Left ventricle myocardium inferior (tissue), 1 donor: ENCODE data around the gene STING1. TPM values are rescaled to one million over a fixed set of nuclear protein-coding genes. Genes with fewer than 3 reads are reported as not detected.

Source experiments
- DNase-seq: peaks from one replicate; pipeline ENCODE4 v3.0.0-alpha.2; 2020
- H3K27ac ChIP-seq: fragments of 200-600 bp; replicated peaks from 2 replicates; pipeline ENCODE4 v1.8.0; 2021
- H3K27me3 ChIP-seq: fragments of 200-600 bp; 2 replicates; pipeline ENCODE4 v1.8.0; 2021; ENCODE audit warnings: low read depth
- H3K36me3 ChIP-seq: fragments of 200-600 bp; 2 replicates; pipeline ENCODE4 v1.8.0; 2021
- H3K4me1 ChIP-seq: fragments of 200-600 bp; 2 replicates; pipeline ENCODE4 v1.8.0; 2021
- H3K4me3 ChIP-seq: fragments of 200-600 bp; 2 replicates; pipeline ENCODE4 v1.8.0; 2021; ENCODE audit warnings: mild to moderate bottlenecking, moderate library complexity
- H3K9me3 ChIP-seq: fragments of 200-600 bp; replicated peaks from 2 replicates; pipeline ENCODE4 v1.8.0; 2021
- intact Hi-C: fragments of 100-400 bp; cut with micrococcal nuclease; formaldehyde crosslinking; loops from one replicate; pipeline ENCODE4 v1.11.0; 2022
- total RNA-seq: library from RNA; stranded (reverse); fragmentation: NEBNext Ultra II Directional; extraction: Animal tissue kit (Norgen Biotek cat#: 25700); gene quantifications from one replicate; pipeline ENCODE4 v1.2.1, GENCODE V29; 2021
- TF ChIP-seq, protein P1 (sequence below): fragments of 200-600 bp; IDR thresholded peaks from 2 replicates; pipeline ENCODE4 v1.8.0; 2021; ENCODE audit warnings: antibody characterized with exemption, mild to moderate bottlenecking, borderline replicate concordance
- donor health status: DM: no; HTN: yes; CAD: no; lungs with severe emphysema.

STING1 gene
- total RNA-seq, 1 donor from 2014 or later: 55.3 TPM

GRCh38 chr5:139524940-139525585 is 42.5 kb upstream of the STING1 start:
- no peak overlapping the region for H3K27ac ChIP-seq
- no peaks in the 10 kb centered on the region for H3K4me1 ChIP-seq
- DNase-seq: no peak
- H3K9me3 ChIP-seq: no peaks in the 10 kb centered on the region
- TF ChIP-seq, protein P1, sequence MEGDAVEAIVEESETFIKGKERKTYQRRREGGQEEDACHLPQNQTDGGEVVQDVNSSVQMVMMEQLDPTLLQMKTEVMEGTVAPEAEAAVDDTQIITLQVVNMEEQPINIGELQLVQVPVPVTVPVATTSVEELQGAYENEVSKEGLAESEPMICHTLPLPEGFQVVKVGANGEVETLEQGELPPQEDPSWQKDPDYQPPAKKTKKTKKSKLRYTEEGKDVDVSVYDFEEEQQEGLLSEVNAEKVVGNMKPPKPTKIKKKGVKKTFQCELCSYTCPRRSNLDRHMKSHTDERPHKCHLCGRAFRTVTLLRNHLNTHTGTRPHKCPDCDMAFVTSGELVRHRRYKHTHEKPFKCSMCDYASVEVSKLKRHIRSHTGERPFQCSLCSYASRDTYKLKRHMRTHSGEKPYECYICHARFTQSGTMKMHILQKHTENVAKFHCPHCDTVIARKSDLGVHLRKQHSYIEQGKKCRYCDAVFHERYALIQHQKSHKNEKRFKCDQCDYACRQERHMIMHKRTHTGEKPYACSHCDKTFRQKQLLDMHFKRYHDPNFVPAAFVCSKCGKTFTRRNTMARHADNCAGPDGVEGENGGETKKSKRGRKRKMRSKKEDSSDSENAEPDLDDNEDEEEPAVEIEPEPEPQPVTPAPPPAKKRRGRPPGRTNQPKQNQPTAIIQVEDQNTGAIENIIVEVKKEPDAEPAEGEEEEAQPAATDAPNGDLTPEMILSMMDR: no peak
- no peaks in the 10 kb centered on the region for H3K27me3 ChIP-seq
- intact Hi-C loops: no loop called here
- H3K4me3 ChIP-seq: no peak overlapping the region
- no peaks in the 10 kb centered on the region for H3K36me3 ChIP-seq

GRCh38 chr5:139524446-139524845 is 41.9 kb upstream of the STING1 start:
- DNase-seq: no peak
- intact Hi-C loops: no loop called here

GRCh38 chr5:139523635-139524445 is 41.3 kb upstream of the STING1 start:
- Histone ChIP-seq H3K4me1 (no peaks in the 10 kb centered on the region), H3K27me3 (no peaks in the 10 kb centered on the region), H3K27ac (no peak overlapping the region), H3K9me3 (no peaks in the 10 kb centered on the region), H3K4me3 (no peak overlapping the region), H3K36me3 (no peaks in the 10 kb centered on the region)
- DNase-seq: no peak
- intact Hi-C loops: no loop called here
- TF ChIP-seq, protein P1: no peak

More at GRCh38 chr5:139524446-139524845, 41.9 kb upstream of the STING1 start:
- H3K27ac ChIP-seq: no peak overlapping the region
- H3K27me3 ChIP-seq: no peaks in the 10 kb centered on the region
- TF ChIP-seq, protein P1: no peak
- H3K4me1 ChIP-seq: no peaks in the 10 kb centered on the region
- no peak overlapping the region for H3K4me3 ChIP-seq
- no peaks in the 10 kb centered on the region for H3K36me3 ChIP-seq
- no peaks in the 10 kb centered on the region for H3K9me3 ChIP-seq

DNA sequence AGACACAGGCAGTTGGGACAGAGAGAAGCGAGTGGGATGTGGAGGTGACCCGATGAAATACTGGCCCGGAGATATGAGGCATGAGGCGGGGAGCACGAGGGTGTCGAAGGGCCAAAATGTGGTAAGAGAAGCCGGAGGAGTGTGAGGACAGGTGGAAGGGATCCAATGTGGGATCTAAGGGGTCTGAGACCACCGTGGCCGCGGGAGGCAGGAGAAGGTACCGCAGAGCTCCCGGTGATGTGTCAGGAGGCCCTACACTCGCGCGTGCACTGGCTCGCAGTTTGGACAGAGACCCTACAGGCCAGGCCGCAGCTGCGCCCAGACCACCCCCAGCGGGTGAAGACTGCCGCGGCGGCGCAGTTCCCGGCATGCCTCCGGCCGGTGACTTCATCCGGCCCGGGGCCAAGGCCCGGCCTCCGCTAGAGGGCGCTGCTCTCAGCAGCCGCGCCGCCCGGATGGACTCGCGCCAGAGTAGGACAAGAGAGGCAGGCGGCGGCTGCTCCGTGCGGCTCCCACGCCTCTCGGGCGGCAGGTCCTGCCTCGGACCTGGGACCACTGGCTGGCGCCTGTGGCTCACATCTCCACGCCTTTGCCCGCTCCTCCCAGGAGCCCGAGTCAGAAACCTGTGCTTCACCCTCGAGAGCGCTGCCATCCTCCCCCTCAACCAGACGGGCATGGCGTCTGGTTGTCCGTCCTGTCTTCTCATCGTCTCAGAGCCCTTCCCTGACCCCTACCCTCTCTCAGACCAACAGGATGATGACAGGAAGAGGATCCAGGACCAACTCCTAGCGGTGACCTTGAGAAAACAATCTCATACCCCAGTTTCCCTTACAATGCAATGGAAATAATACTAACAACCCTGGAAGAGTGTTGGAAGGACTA is 35.4 kb upstream of the STING1 start:
- H3K27ac ChIP-seq: peak overlapping the region; percentile 90
- H3K9me3 ChIP-seq: no peaks in the 10 kb centered on the region
- intact Hi-C loops: no loop called here
- DNase-seq: peak; percentile 92
- no peaks in the 10 kb centered on the region for H3K27me3 ChIP-seq
- H3K4me1 ChIP-seq: peaks cover 20% of the 10 kb centered on the region
- TF ChIP-seq, protein P1: peak; percentile 99
- peak overlapping the region; percentile 69 for H3K4me3 ChIP-seq
- H3K36me3 ChIP-seq: no peaks in the 10 kb centered on the region

- TF ChIP-seq, protein P1: no peak
- Histone ChIP-seq H3K4me3 (no peak overlapping the region), H3K27ac (no peak overlapping the region), H3K36me3 (no peaks in the 10 kb centered on the region), H3K9me3 (no peaks in the 10 kb centered on the region), H3K4me1 (peaks cover 20% of the 10 kb centered on the region), H3K27me3 (no peaks in the 10 kb centered on the region)
- no peak for DNase-seq
- intact Hi-C loops: no loop called here
Measured at GRCh38 chr5:139514486-139514856, 31.9 kb upstream of the STING1 start.
